PC-9 (cell line): ENCODE measurements around the gene SLC7A4. TPM values are rescaled to one million over a fixed set of nuclear protein-coding genes. Genes with fewer than 3 reads are reported as not detected.

Source experiments
- BruUV-seq: library from RNA; stranded (reverse); fragments of 400-500 nt; replicated peaks from 2 replicates; lab custom pipeline; 2021; lab: Mats Ljungman, UMichigan
- CTCF ChIA-PET: fragments of 300-600 bp; sonication (Branson Sonifier 250); formaldehyde crosslinking; loops from one replicate; lab custom pipeline; 2022; ENCODE audit warnings: antibody characterized with exemption; lab: Charles Lee
- POLR2A ChIA-PET: fragments of 300-600 bp; sonication (Branson Sonifier 250); formaldehyde crosslinking; loops from one replicate; lab custom pipeline; 2022; ENCODE audit warnings: antibody characterized with exemption; ENCODE audit not compliant: unreplicated experiment; lab: Charles Lee
- DNase-seq, 2 experiments: peaks; one replicate each; pipeline versions ENCODE4 v3.0.0 to v3.0.0-alpha.2; 2015 to 2022; ENCODE audit warnings: mixed read lengths in 1 of 2
- H2AFZ ChIP-seq: fragments of 200-600 bp; sonication (generic); 2 replicates; pipeline ENCODE4 v1.8.1; 2017; ENCODE audit warnings: antibody characterized with exemption
- H3F3A ChIP-seq: fragments of 200-600 bp; sonication (generic); 2 replicates; pipeline ENCODE4 v1.8.1; 2017; ENCODE audit warnings: antibody characterized with exemption, mild to moderate bottlenecking, low read depth; ENCODE audit not compliant: insufficient read depth
- H3K27ac ChIP-seq: fragments of 200-600 bp; sonication (generic); 2 replicates; pipeline ENCODE4 v1.6.1; 2016; ENCODE audit warnings: mixed run types
- H3K27me3 ChIP-seq: fragments of 200-600 bp; sonication (generic); 2 replicates; pipeline ENCODE4 v1.6.1; 2016; ENCODE audit warnings: low read depth, mixed run types; ENCODE audit not compliant: insufficient read depth
- H3K36me3 ChIP-seq: fragments of 200-600 bp; sonication (generic); 2 replicates; pipeline ENCODE4 v1.6.1; 2016; ENCODE audit warnings: low read depth, mixed run types
- H3K4me1 ChIP-seq: fragments of 200-600 bp; sonication (generic); replicated peaks from 2 replicates; pipeline ENCODE4 v1.6.1; 2016; ENCODE audit warnings: mixed run types; ENCODE audit not compliant: insufficient read depth
- H3K4me2 ChIP-seq: fragments of 200-600 bp; sonication (generic); 2 replicates; pipeline ENCODE4 v1.6.1; 2017; ENCODE audit warnings: mixed run types
- H3K4me3 ChIP-seq: fragments of 200-600 bp; sonication (generic); 2 replicates; pipeline ENCODE4 v1.6.1; 2016; ENCODE audit warnings: mixed run types
- H3K79me2 ChIP-seq: fragments of 200-600 bp; sonication (generic); 2 replicates; pipeline ENCODE4 v1.6.1; 2017; ENCODE audit warnings: low read depth, mixed run types
- H3K9me2 ChIP-seq: fragments of 200-600 bp; sonication (generic); 2 replicates; pipeline ENCODE4 v1.8.1; 2017; ENCODE audit warnings: mild to moderate bottlenecking; ENCODE audit not compliant: insufficient read depth
- H3K9me3 ChIP-seq: fragments of 200-600 bp; sonication (generic); 2 replicates; pipeline ENCODE4 v1.8.1; 2016; ENCODE audit warnings: low read depth; ENCODE audit not compliant: insufficient read depth
- H4K20me1 ChIP-seq: fragments of 200-600 bp; sonication (generic); 2 replicates; pipeline ENCODE4 v1.8.1; 2017; ENCODE audit not compliant: insufficient read depth
- CTCF ChIP-seq: fragments of 200-600 bp; sonication (generic); conservative IDR thresholded peaks from 2 replicates; pipeline ENCODE4 v1.6.1; 2017; ENCODE audit warnings: mixed run types, antibody characterized with exemption, mild to moderate bottlenecking, moderate library complexity
- EZH2 ChIP-seq: fragments of 200-600 bp; sonication (generic); IDR thresholded peaks from 2 replicates; pipeline ENCODE4 v1.8.0; 2017; ENCODE audit warnings: antibody characterized with exemption, low read depth
- intact Hi-C: fragments of 100-400 bp; cut with micrococcal nuclease; formaldehyde crosslinking; loops from one replicate; pipeline ENCODE4 v1.10.0; 2022; ENCODE audit not compliant: unreplicated experiment
- total RNA-seq: library from RNA; stranded (reverse); gene quantifications from 2 replicates; pipeline ENCODE4 v1.2.3, GENCODE V29; 2021

Gene SLC7A4
- total RNA-seq, 1 experiment from 2014 or later, result not detected

GRCh38 chr22:20992056-20992442, 40.3 kb downstream of the SLC7A4 start:
- H3K36me3 ChIP-seq, result no peaks in the 10 kb centered on the region
- intact Hi-C loops, result no loop called here
- no peaks in the 10 kb centered on the region for H3F3A ChIP-seq
- no peak overlapping the region for H2AFZ ChIP-seq
- ChIA-PET CTCF (no interaction called here), POLR2A (no interaction called here)
- no peaks in the 10 kb centered on the region for H3K79me2 ChIP-seq
- no peaks in the 10 kb centered on the region for H3K9me3 ChIP-seq
- no peak for TF ChIP-seq EZH2
- TF ChIP-seq CTCF, result no peak
- DNase-seq, result no peak
- H3K4me2 ChIP-seq, result no peak overlapping the region
- no TSS peak for BruUV-seq
- H4K20me1 ChIP-seq, result no peaks in the 10 kb centered on the region
- no peaks in the 10 kb centered on the region for H3K27me3 ChIP-seq
- no peak overlapping the region for H3K27ac ChIP-seq
- no peak overlapping the region for H3K4me3 ChIP-seq
- H3K9me2 ChIP-seq, result no peaks in the 10 kb centered on the region
- H3K4me1 ChIP-seq, result no peaks in the 10 kb centered on the region

- no peaks in the 10 kb centered on the region for H3K36me3 ChIP-seq
- TF ChIP-seq CTCF (no peak), EZH2 (no peak)
- H3K4me2 ChIP-seq, result no peak overlapping the region
- H3K9me2 ChIP-seq, result no peaks in the 10 kb centered on the region
- BruUV-seq, result no TSS peak
- intact Hi-C loops, result no loop called here
- DNase-seq, result no peak
- H3K4me3 ChIP-seq, result no peak overlapping the region
- no peaks in the 10 kb centered on the region for H3K27me3 ChIP-seq
- no peaks in the 10 kb centered on the region for H3K9me3 ChIP-seq
- ChIA-PET POLR2A (no interaction called here), CTCF (no interaction called here)
- no peaks in the 10 kb centered on the region for H3K79me2 ChIP-seq
- no peak overlapping the region for H2AFZ ChIP-seq
- H3F3A ChIP-seq, result no peaks in the 10 kb centered on the region
- no peaks in the 10 kb centered on the region for H3K4me1 ChIP-seq
- no peak overlapping the region for H3K27ac ChIP-seq
- no peaks in the 10 kb centered on the region for H4K20me1 ChIP-seq
Observed at GRCh38 chr22:20991252-20992055, 40.9 kb downstream of the SLC7A4 start.

- no peak overlapping the region for H3K4me2 ChIP-seq
- no peaks in the 10 kb centered on the region for H3K9me2 ChIP-seq
- H3K4me1 ChIP-seq, result no peaks in the 10 kb centered on the region
- H3K36me3 ChIP-seq, result no peaks in the 10 kb centered on the region
- H2AFZ ChIP-seq, result no peak overlapping the region
- POLR2A ChIA-PET, result interaction anchor here (0.7 kb wide), 1 partner anchor 105 kb away, joined by 3 read pairs; no protein-coding TSS in a partner anchor
- H3K27ac ChIP-seq, result no peak overlapping the region
- CTCF ChIA-PET, result no interaction called here
- H3F3A ChIP-seq, result no peaks in the 10 kb centered on the region
- no peak for DNase-seq
- no peaks in the 10 kb centered on the region for H4K20me1 ChIP-seq
- H3K27me3 ChIP-seq, result no peaks in the 10 kb centered on the region
- no peaks in the 10 kb centered on the region for H3K9me3 ChIP-seq
- intact Hi-C loops, result no loop called here
- no peak for TF ChIP-seq EZH2
- TF ChIP-seq CTCF, result no peak
- H3K4me3 ChIP-seq, result no peak overlapping the region
- BruUV-seq, result no TSS peak
- H3K79me2 ChIP-seq, result no peaks in the 10 kb centered on the region
Observed at GRCh38 chr22:20990184-20991180, 41.9 kb downstream of the SLC7A4 start.
